Brain microvascular endothelial cell (primary cell): ENCODE data around the gene MAMDC4.
"Not testable (repeated sequence)": the region's sequence is repeated elsewhere in the genome, so short reads cannot be mapped to it uniquely, and the experiment has no call there.

ENCODE experiments used
- DNase-seq: peaks from one replicate; pipeline ENCODE4 v3.0.0-alpha.2; 2020
- H3K27ac ChIP-seq: fragments of 250-450 bp; sonication (Bioruptor Pico); 2 replicates; pipeline ENCODE4 v1.5.1; 2020; ENCODE audit warnings: mild to moderate bottlenecking, moderate library complexity
- H3K27me3 ChIP-seq: fragments of 250-450 bp; sonication (Bioruptor Pico); replicated peaks from 2 replicates; pipeline ENCODE4 v1.5.1; 2020; ENCODE audit warnings: mild to moderate bottlenecking
- H3K36me3 ChIP-seq: fragments of 250-450 bp; sonication (Bioruptor Pico); replicated peaks from 2 replicates; pipeline ENCODE4 v1.5.1; 2020; ENCODE audit warnings: mild to moderate bottlenecking
- H3K4me3 ChIP-seq: 2 replicates; pipeline ENCODE4 v1.5.1; 2011; ENCODE audit warnings: low read depth, mild to moderate bottlenecking, control low read depth, low read length, moderate library complexity
- in situ Hi-C: cut with HindIII; loops from 2 replicates; pipeline ENCODE4 v1.10.0; 2017; ENCODE audit warnings: low sequenced_read_pairs, low pct_ligation_motif_present
- TF ChIP-seq, protein P1 (sequence below): IDR thresholded peaks from 2 replicates; pipeline ENCODE4 v1.5.1; 2011; ENCODE audit warnings: low read depth, mild to moderate bottlenecking, moderate library complexity, low read length, control low read depth, inconsistent platforms; ENCODE audit errors: missing control alignments

Gene MAMDC4

GRCh38 chr9:136838314-136839228 lies 13.6 kb upstream of the MAMDC4 start:
- Histone ChIP-seq H3K36me3 (peaks cover 2% of the 10 kb centered on the region), H3K4me3 (no peak overlapping the region), H3K27me3 (no peaks in the 10 kb centered on the region), H3K27ac (no peak overlapping the region)
- no peak for DNase-seq
- in situ Hi-C loops, result no loop called here
- TF ChIP-seq, protein P1, sequence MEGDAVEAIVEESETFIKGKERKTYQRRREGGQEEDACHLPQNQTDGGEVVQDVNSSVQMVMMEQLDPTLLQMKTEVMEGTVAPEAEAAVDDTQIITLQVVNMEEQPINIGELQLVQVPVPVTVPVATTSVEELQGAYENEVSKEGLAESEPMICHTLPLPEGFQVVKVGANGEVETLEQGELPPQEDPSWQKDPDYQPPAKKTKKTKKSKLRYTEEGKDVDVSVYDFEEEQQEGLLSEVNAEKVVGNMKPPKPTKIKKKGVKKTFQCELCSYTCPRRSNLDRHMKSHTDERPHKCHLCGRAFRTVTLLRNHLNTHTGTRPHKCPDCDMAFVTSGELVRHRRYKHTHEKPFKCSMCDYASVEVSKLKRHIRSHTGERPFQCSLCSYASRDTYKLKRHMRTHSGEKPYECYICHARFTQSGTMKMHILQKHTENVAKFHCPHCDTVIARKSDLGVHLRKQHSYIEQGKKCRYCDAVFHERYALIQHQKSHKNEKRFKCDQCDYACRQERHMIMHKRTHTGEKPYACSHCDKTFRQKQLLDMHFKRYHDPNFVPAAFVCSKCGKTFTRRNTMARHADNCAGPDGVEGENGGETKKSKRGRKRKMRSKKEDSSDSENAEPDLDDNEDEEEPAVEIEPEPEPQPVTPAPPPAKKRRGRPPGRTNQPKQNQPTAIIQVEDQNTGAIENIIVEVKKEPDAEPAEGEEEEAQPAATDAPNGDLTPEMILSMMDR, result no peak

- TF ChIP-seq, protein P1, result no peak
- no peak for DNase-seq
- Histone ChIP-seq H3K27ac (no peak overlapping the region), H3K27me3 (peaks cover 4% of the 10 kb centered on the region), H3K4me3 (no peak overlapping the region), H3K36me3 (peaks cover 2% of the 10 kb centered on the region)
- in situ Hi-C loops, result no loop called here
These were observed 12.7 kb upstream of the MAMDC4 start for GRCh38 chr9:136839229-136840139.

- TF ChIP-seq, protein P1, result no peak
- Histone ChIP-seq H3K27ac (no peak overlapping the region), H3K4me3 (no peak overlapping the region), H3K36me3 (peaks cover 2% of the 10 kb centered on the region), H3K27me3 (peaks cover 6% of the 10 kb centered on the region)
- in situ Hi-C loops, result no loop called here
- DNase-seq, result no peak
These were observed 11.8 kb upstream of the MAMDC4 start for GRCh38 chr9:136840140-136840876.

- peaks cover 13% of the 10 kb centered on the region for H3K27me3 ChIP-seq
- in situ Hi-C loops, result no loop called here
- H3K36me3 ChIP-seq, result peaks cover 2% of the 10 kb centered on the region
- no peak overlapping the region for H3K4me3 ChIP-seq
- TF ChIP-seq, protein P1, result no peak
- no peak overlapping the region for H3K27ac ChIP-seq
- no peak for DNase-seq
These were observed 11.1 kb upstream of the MAMDC4 start for GRCh38 chr9:136840877-136841645.

DNA sequence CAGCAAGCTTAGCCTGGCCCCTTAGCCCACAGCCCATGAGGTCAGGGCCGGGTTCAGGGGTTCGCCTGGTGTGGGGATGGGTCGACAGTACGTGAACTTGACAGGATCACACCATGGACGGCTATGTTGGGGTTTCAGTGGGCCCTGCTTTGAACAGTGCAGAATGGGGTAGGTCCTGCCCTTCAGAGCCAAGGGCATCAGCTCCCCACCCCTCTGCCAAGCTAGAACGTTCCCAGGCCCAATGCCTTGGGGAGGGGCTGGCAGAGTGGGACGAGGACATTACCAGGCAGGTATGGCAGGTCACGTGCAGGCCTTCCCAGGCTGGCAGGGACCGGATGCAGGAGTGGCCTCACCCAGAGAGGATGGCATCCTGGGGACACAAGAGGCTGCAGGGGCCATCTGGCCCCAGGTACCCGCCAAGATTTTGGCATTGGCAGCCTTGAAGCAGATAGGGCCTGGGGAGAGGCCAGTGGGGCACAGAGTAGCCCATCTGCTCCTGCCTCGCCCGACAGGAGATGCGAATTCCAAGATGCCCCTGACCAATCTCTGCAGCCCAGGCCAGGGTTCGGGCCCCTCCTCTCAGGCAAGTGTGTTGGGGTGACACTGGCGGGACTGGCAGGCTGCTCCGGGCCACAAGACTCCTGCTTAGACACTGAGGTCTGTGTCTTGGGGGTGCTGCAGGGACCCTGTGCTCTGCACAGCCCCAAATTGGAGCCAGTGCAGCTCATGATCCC lies 10.3 kb upstream of the MAMDC4 start:
- H3K27ac ChIP-seq, in situ Hi-C loops, DNase-seq, H3K36me3 ChIP-seq, H3K4me3 ChIP-seq: not testable (repeated sequence)
- H3K27me3 ChIP-seq, result peaks cover 15% of the 10 kb centered on the region
